Measurements from ENCODE around the gene NAP1L1. TPM values are rescaled to one million over a fixed set of nuclear protein-coding genes. Genes with fewer than 3 reads are reported as not detected.

Gene NAP1L1
- total RNA-seq, 2 experiments from 2014 or later = 348 to 904 TPM

GRCh38 chr12:76060111-76060510 is 24.4 kb downstream of the NAP1L1 start:
- Histone ChIP-seq H3K4me3 (ENCODE audit: low read depth, low read length, poor library complexity, severe bottlenecking) (no peak overlapping the region), H3K4me2 (ENCODE audit: low read length) (no peak overlapping the region), H3K79me2 (ENCODE audit: insufficient read depth, low read depth, low read length) (peaks cover 72% of the 10 kb centered on the region), H3K4me1 (ENCODE audit: insufficient read depth, low read length, poor library complexity, severe bottlenecking) (no peaks in the 10 kb centered on the region), H3K36me3 (ENCODE audit: insufficient read depth, low read length) (peaks cover 100% of the 10 kb centered on the region), H3K9me2 (ENCODE audit: insufficient read depth, low read length) (no peaks in the 10 kb centered on the region), H2AFZ (ENCODE audit: low read length) (no peak overlapping the region), H3K9me3 (ENCODE audit: low read length) (peaks cover 11% of the 10 kb centered on the region), H3K27ac (ENCODE audit: low read depth, low read length, poor library complexity, severe bottlenecking) (no peak overlapping the region), H4K20me1 (ENCODE audit: insufficient read depth, low read length) (peaks cover 29% of the 10 kb centered on the region)
- no TSS peak for BruUV-seq (replicated peaks)
- POLR2A ChIA-PET = no interaction called here
- TF ChIP-seq, protein P1, sequence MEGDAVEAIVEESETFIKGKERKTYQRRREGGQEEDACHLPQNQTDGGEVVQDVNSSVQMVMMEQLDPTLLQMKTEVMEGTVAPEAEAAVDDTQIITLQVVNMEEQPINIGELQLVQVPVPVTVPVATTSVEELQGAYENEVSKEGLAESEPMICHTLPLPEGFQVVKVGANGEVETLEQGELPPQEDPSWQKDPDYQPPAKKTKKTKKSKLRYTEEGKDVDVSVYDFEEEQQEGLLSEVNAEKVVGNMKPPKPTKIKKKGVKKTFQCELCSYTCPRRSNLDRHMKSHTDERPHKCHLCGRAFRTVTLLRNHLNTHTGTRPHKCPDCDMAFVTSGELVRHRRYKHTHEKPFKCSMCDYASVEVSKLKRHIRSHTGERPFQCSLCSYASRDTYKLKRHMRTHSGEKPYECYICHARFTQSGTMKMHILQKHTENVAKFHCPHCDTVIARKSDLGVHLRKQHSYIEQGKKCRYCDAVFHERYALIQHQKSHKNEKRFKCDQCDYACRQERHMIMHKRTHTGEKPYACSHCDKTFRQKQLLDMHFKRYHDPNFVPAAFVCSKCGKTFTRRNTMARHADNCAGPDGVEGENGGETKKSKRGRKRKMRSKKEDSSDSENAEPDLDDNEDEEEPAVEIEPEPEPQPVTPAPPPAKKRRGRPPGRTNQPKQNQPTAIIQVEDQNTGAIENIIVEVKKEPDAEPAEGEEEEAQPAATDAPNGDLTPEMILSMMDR (conservative IDR thresholded peaks at IDR 0.05; ENCODE audit: low read length) = no peak
- no peak for TF ChIP-seq EZH2phosphoT487 (IDR thresholded peaks at IDR 0.05; ENCODE audit: borderline replicate concordance, low read depth, low read length)
- DNase-seq (ENCODE audit: low spot score) = no peak
- intact Hi-C loops (cut with micrococcal nuclease; ENCODE audit: unreplicated experiment) = no loop called here
- CTCF ChIA-PET (ENCODE audit: unreplicated experiment) = no interaction called here

GRCh38 chr12:76057326-76057725 is 27.2 kb downstream of the NAP1L1 start:
- no peaks in the 10 kb centered on the region for H3K9me2 ChIP-seq (ENCODE audit: insufficient read depth, low read length)
- H3K4me1 ChIP-seq (ENCODE audit: insufficient read depth, low read length, poor library complexity, severe bottlenecking) = no peaks in the 10 kb centered on the region
- ChIA-PET CTCF (ENCODE audit: unreplicated experiment) (no interaction called here), POLR2A (interaction anchor here (0.6 to 0.7 kb wide), 2 partner anchors 12 to 165 kb away, joined by 3 to 4 read pairs; no protein-coding TSS in a partner anchor)
- peaks cover 23% of the 10 kb centered on the region for H4K20me1 ChIP-seq (ENCODE audit: insufficient read depth, low read length)
- no peak overlapping the region for H2AFZ ChIP-seq (ENCODE audit: low read length)
- TF ChIP-seq, protein P1 (conservative IDR thresholded peaks at IDR 0.05; ENCODE audit: low read length) = no peak
- no peak for TF ChIP-seq EZH2phosphoT487 (IDR thresholded peaks at IDR 0.05; ENCODE audit: borderline replicate concordance, low read depth, low read length)
- H3K4me3 ChIP-seq (ENCODE audit: low read depth, low read length, poor library complexity, severe bottlenecking) = no peak overlapping the region
- peaks cover 100% of the 10 kb centered on the region for H3K36me3 ChIP-seq (ENCODE audit: insufficient read depth, low read length)
- H3K4me2 ChIP-seq (ENCODE audit: low read length) = no peak overlapping the region
- no peak overlapping the region for H3K27ac ChIP-seq (ENCODE audit: low read depth, low read length, poor library complexity, severe bottlenecking)
- intact Hi-C loops (cut with micrococcal nuclease; ENCODE audit: unreplicated experiment) = no loop called here
- DNase-seq (ENCODE audit: low spot score) = no peak
- no TSS peak for BruUV-seq (replicated peaks)
- H3K9me3 ChIP-seq (ENCODE audit: low read length) = no peaks in the 10 kb centered on the region
- peaks cover 44% of the 10 kb centered on the region for H3K79me2 ChIP-seq (ENCODE audit: insufficient read depth, low read depth, low read length)

GRCh38 chr12:76055393-76055792 is 29.1 kb downstream of the NAP1L1 start:
- Histone ChIP-seq H3K4me2 (ENCODE audit: low read length) (no peak overlapping the region), H3K36me3 (ENCODE audit: insufficient read depth, low read length) (peaks cover 100% of the 10 kb centered on the region), H3K9me2 (ENCODE audit: insufficient read depth, low read length) (no peaks in the 10 kb centered on the region), H3K9me3 (ENCODE audit: low read length) (no peaks in the 10 kb centered on the region), H4K20me1 (ENCODE audit: insufficient read depth, low read length) (0 out of 2 replicates have a peak, but pooled peaks cover 13% of the 10 kb centered on the region), H2AFZ (ENCODE audit: low read length) (no peak overlapping the region), H3K79me2 (ENCODE audit: insufficient read depth, low read depth, low read length) (peaks cover 28% of the 10 kb centered on the region; the same call in 1 of the 2 replicates), H3K4me1 (ENCODE audit: insufficient read depth, low read length, poor library complexity, severe bottlenecking) (no peaks in the 10 kb centered on the region), H3K27ac (ENCODE audit: low read depth, low read length, poor library complexity, severe bottlenecking) (no peak overlapping the region), H3K4me3 (ENCODE audit: low read depth, low read length, poor library complexity, severe bottlenecking) (no peak overlapping the region)
- POLR2A ChIA-PET = interaction anchor here (0.8 to 1.8 kb wide), 4 partner anchors 9 to 27 kb away, joined by 3 to 9 read pairs (median 3); no protein-coding TSS in a partner anchor
- TF ChIP-seq, protein P1 (conservative IDR thresholded peaks at IDR 0.05; ENCODE audit: low read length) = no peak
- TF ChIP-seq EZH2phosphoT487 (IDR thresholded peaks at IDR 0.05; ENCODE audit: borderline replicate concordance, low read depth, low read length) = no peak
- CTCF ChIA-PET (ENCODE audit: unreplicated experiment) = no interaction called here
- intact Hi-C loops (cut with micrococcal nuclease; ENCODE audit: unreplicated experiment) = no loop called here
- no peak for DNase-seq (ENCODE audit: low spot score)
- BruUV-seq (replicated peaks) = no TSS peak

All from OCI-LY7 (cell line).